Muscle layer of colon (tissue), 2 donors: ENCODE data around the gene NUP93.
A peak's percentile ranks its signal among the peaks of the same experiment; 100 is the strongest.

Source experiments
- H3K27ac ChIP-seq: one replicate; pipeline ENCODE4 v1.7.0; 2013; ENCODE audit warnings: low read depth, mild to moderate bottlenecking, low read length, moderate library complexity
- H3K27me3 ChIP-seq, 2 donors: one replicate each; pipeline ENCODE4 v1.7.0; 2013; ENCODE audit warnings: low read length in 2 of 2, mild to moderate bottlenecking in 2 of 2; ENCODE audit not compliant: insufficient read depth in 2 of 2, control insufficient read depth in 1 of 2
- H3K36me3 ChIP-seq: one replicate; pipeline ENCODE4 v1.7.0; 2013; ENCODE audit warnings: mild to moderate bottlenecking, low read length; ENCODE audit not compliant: insufficient read depth
- H3K4me1 ChIP-seq: one replicate; pipeline ENCODE4 v1.7.0; 2013; ENCODE audit warnings: mild to moderate bottlenecking, low read length; ENCODE audit not compliant: insufficient read depth
- H3K4me3 ChIP-seq, 2 donors: one replicate each; pipeline ENCODE4 v1.7.0; 2013; ENCODE audit warnings: low read length in 2 of 2, low read depth in 1 of 2, mild to moderate bottlenecking in 1 of 2, moderate library complexity in 1 of 2
- H3K9ac ChIP-seq: one replicate; pipeline ENCODE4 v1.7.0; 2013; ENCODE audit warnings: low read length
- H3K9me3 ChIP-seq: one replicate; pipeline ENCODE4 v1.7.0; 2013; ENCODE audit warnings: mild to moderate bottlenecking, low read length
- donor health status: abdominal sarcoma.
- donor health status: Adenocarcinoma of cecum.

Gene NUP93

GRCh38 chr16:56729735-56730662, at the start of gene NUP93:
Gene NUP93 (plus strand): TSS chr16:56730129. CDS start chr16:56748248, 18,119 bp downstream.
- Histone ChIP-seq H3K4me3 (peak within 1 kb of the TSS; percentile 71 to 86), H3K9ac (peak within 1 kb of the TSS; percentile 79), H3K9me3 (no peaks in the 10 kb centered on the region), H3K27me3 (no peaks in the 10 kb centered on the region), H3K36me3 (no peaks in the 10 kb centered on the region), H3K4me1 (peaks cover 6% of the 10 kb centered on the region), H3K27ac (peak within 1 kb of the TSS; percentile 55)

- Histone ChIP-seq H3K27me3 (no peaks in the 10 kb centered on the region), H3K4me3 (peak within 1 kb of the TSS; percentile 61 to 74), H3K4me1 (peaks cover 30% of the 10 kb centered on the region)
Observed at GRCh38 chr16:56681939-56682702, 47.8 kb upstream of the NUP93 start, which contains the start of gene MT1X. Gene MT1X (plus strand): TSS chr16:56682470. CDS start chr16:56682541, 71 bp downstream.

GRCh38 chr16:56682703-56683397, 47.1 kb upstream of the NUP93 start:
- Histone ChIP-seq H3K4me3 (peak overlapping the region; percentile 61 to 74), H3K9me3 (no peaks in the 10 kb centered on the region), H3K36me3 (no peaks in the 10 kb centered on the region), H3K4me1 (peaks cover 30% of the 10 kb centered on the region), H3K9ac (peak overlapping the region; percentile 62), H3K27ac (peak overlapping the region; percentile 78), H3K27me3 (no peaks in the 10 kb centered on the region)

More at GRCh38 chr16:56681939-56682702, 47.8 kb upstream of the NUP93 start, which contains the start of gene MT1X:
- Histone ChIP-seq H3K9me3 (no peaks in the 10 kb centered on the region), H3K9ac (peak within 1 kb of the TSS; percentile 62), H3K27ac (peak within 1 kb of the TSS; percentile 96), H3K36me3 (no peaks in the 10 kb centered on the region)

GRCh38 chr16:56683424-56684172, 46.3 kb upstream of the NUP93 start:
- Histone ChIP-seq H3K27ac (peak overlapping the region; percentile 4), H3K27me3 (no peaks in the 10 kb centered on the region), H3K4me3 (peak overlapping the region in 1 of 2 donors; percentile 74)

GRCh38 chr16:56684256-56684925, 45.5 kb upstream of the NUP93 start:
- Histone ChIP-seq H3K9me3 (no peaks in the 10 kb centered on the region), H3K27me3 (no peaks in the 10 kb centered on the region), H3K36me3 (no peaks in the 10 kb centered on the region), H3K4me3 (no peak overlapping the region), H3K9ac (no peak overlapping the region), H3K4me1 (peaks cover 30% of the 10 kb centered on the region), H3K27ac (no peak overlapping the region)

More at GRCh38 chr16:56683424-56684172, 46.3 kb upstream of the NUP93 start:
- Histone ChIP-seq H3K9ac (no peak overlapping the region), H3K4me1 (peaks cover 30% of the 10 kb centered on the region), H3K9me3 (no peaks in the 10 kb centered on the region), H3K36me3 (no peaks in the 10 kb centered on the region)

GRCh38 chr16:56684926-56685590, 44.9 kb upstream of the NUP93 start:
- H3K27ac ChIP-seq: no peak overlapping the region
- no peaks in the 10 kb centered on the region for H3K27me3 ChIP-seq
- no peaks in the 10 kb centered on the region for H3K9me3 ChIP-seq
- H3K9ac ChIP-seq: no peak overlapping the region
- H3K4me3 ChIP-seq: no peak overlapping the region
- H3K36me3 ChIP-seq: no peaks in the 10 kb centered on the region
- H3K4me1 ChIP-seq: peaks cover 30% of the 10 kb centered on the region

- no peak overlapping the region for H3K27ac ChIP-seq
Observed at GRCh38 chr16:56686758-56687157, 43.2 kb upstream of the NUP93 start.

GRCh38 chr16:56688762-56689161, 41.2 kb upstream of the NUP93 start:
- no peaks in the 10 kb centered on the region for H3K36me3 ChIP-seq
- H3K4me3 ChIP-seq: no peak overlapping the region
- no peak overlapping the region for H3K9ac ChIP-seq
- no peaks in the 10 kb centered on the region for H3K27me3 ChIP-seq
- H3K27ac ChIP-seq: no peak overlapping the region
- peaks cover 17% of the 10 kb centered on the region for H3K4me1 ChIP-seq
- no peaks in the 10 kb centered on the region for H3K9me3 ChIP-seq

More at GRCh38 chr16:56686758-56687157, 43.2 kb upstream of the NUP93 start:
- Histone ChIP-seq H3K9me3 (no peaks in the 10 kb centered on the region), H3K27me3 (no peaks in the 10 kb centered on the region), H3K36me3 (no peaks in the 10 kb centered on the region), H3K4me3 (no peak overlapping the region), H3K4me1 (peaks cover 30% of the 10 kb centered on the region), H3K9ac (no peak overlapping the region)

GRCh38 chr16:56689171-56689570, 40.8 kb upstream of the NUP93 start:
- Histone ChIP-seq H3K4me1 (peaks cover 13% of the 10 kb centered on the region), H3K4me3 (no peak overlapping the region), H3K36me3 (no peaks in the 10 kb centered on the region), H3K27ac (no peak overlapping the region), H3K9ac (no peak overlapping the region), H3K27me3 (no peaks in the 10 kb centered on the region), H3K9me3 (no peaks in the 10 kb centered on the region)
